HG02852 (cell line): Measurements from ENCODE around the gene EP400.

Source experiments
- ATAC-seq: cut with Tn5 transposase; IDR thresholded peaks from one replicate; pipeline ENCODE4 v1.9.1; 2021; ENCODE audit warnings: mild to moderate bottlenecking, moderate library complexity; ENCODE audit not compliant: unreplicated experiment

The EP400 gene

DNA sequence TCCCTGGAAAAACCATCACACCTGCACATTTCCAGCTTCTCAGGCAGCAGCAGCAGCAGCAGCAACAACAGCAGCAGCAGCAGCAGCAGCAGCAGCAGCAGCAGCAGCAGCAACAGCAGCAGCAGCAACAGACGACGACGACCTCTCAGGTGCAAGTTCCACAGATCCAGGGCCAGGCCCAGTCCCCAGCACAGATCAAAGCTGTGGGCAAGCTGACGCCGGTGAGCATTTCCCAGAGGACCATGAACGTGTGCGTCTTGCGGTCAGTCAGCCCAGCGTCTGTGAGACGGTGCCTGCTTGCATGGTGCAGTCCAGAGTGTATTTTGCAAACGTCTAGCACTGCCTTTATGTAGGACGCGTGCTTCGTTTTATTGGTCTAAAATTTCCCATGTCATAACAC is 112.7 kb downstream of the EP400 start:
- no peak for ATAC-seq

DNA sequence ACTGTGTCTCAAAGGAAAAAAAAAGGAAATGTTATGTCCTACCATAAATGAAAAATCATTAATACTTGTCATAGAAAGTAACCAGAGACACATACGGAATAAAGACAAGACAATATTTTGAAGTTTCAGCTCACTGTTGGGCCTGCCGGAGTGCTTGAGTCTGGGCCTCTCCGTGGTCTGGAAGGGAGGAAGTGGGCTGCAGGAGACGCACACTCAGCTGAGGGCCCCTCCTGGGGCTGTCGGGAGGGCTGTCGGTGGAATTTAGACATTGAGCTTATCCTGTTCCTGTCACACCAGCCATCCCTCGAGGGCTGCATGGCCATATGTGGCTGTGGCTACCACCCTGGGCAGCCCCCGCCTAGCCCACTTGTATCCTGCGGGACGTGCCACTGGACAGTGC is 113.7 kb downstream of the EP400 start:
- ATAC-seq: no peak

DNA sequence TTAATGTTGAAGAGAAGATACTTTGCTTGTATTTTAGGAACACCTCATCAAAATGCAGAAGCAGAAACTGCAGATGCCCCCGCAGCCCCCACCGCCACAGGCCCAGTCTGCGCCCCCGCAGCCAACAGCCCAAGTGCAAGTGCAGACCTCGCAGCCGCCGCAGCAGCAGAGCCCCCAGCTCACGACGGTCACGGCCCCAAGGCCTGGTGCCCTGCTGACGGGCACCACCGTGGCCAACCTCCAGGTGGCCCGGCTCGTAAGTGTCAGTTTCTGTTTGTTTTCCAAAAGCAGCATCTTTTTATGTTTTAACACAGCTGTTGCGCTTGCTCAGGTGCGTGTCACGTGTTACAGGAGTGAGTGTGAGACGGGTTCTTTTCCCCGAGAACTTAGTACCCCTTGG is 114.9 kb downstream of the EP400 start:
- ATAC-seq: no peak

DNA sequence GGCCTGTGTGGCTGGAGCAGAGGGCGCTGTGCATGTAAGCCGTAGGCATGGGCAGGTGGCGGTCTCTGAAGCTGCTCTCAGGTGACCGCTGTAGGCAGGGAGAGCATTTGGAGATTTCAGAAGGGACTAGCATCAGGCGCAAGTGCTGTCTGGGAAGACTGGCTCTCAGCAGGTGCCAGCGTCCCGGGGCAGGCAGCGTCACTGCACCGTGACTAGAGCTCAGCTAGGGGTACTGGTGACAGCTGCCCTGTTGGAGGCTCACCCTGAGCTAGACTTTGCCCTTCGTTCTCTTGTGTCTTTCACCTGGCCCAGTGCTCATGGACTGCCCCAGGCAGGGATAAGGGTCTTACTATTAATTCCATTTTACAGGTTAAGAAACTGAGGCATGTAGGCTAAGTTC is 115.5 kb downstream of the EP400 start:
- ATAC-seq: no peak

DNA sequence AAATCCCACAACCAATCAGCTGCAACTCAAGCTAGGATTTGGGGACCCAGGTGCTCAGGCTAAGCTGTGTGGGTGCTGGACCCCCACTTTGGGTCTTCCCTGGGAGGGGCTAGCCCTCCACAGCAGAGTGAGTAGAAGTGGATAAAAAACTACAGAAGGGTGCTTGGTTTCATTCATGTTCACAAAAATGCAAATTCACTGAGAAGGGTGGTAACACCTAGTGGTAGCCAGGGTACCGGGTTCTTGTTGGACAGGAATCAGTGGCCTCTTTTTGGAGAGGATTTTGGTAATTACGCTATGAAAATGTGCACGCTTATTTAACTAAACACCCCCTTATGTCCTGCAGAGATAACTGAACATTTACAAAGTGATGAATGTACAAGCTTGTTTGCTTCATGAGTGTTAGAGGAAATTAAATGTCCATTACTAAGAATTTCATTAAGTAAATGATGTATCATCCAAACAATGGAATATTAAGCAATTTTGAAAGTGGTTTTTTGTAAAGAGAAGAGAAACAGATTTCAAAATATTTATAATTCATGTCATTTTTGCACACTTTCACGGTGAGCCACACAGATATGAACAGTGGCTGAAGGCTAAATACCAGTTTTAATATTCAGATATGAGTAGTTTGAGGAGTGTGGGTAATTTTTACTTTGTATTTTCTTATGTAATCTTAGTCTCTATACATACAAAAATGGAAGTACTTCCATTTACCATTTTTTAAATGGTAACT is 116.0 kb downstream of the EP400 start:
- no peak for ATAC-seq

DNA sequence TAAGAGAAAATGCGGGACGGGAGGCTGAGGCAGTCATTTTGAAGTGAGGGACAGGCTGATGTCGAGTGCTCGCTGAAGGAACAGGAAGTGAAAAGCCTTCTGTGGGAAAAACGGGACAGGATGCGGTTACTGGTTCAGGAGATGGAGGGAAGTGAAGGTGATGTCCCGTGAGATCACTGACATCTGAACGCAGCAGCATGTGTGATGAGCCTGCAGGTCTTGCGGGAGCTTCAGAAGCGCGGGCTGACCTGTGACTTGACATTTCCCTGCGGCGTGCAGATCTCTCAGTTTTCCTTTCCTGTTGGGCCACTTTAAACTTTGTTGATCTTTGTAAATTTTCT is 116.6 kb downstream of the EP400 start:
- no peak for ATAC-seq

DNA sequence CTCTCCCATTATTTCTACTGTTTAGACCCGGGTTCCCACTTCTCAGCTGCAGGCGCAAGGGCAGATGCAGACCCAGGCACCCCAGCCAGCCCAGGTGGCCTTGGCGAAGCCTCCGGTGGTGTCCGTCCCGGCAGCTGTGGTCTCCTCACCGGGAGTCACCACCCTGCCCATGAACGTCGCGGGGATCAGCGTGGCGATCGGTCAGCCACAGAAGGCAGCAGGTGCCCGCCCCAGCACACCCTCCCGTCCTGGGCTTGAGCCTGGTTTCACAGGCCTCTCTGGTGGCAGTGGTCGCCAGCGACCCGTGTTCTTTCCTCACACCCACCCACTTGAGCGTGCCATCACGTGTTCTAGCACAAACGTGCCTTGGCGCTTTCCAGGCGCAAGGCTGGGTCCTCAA is 117.0 kb downstream of the EP400 start:
- ATAC-seq: no peak

DNA sequence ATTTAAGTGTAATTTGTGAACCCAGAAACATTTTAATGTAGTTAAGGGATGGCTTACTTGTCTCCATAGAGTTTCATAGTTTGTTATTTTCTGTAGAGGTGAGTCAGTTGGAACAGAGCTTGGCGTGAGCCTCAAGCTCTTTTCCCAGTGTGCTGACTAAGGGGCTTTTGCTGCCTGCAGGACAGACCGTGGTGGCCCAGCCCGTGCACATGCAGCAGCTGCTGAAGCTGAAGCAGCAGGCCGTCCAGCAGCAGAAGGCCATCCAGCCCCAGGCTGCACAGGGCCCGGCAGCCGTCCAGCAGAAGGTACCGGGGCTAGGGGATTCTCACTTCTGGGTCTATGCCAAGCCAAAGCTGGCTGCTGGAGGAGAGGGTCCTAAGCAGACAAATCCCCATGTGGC is 117.4 kb downstream of the EP400 start:
- ATAC-seq: no peak

DNA sequence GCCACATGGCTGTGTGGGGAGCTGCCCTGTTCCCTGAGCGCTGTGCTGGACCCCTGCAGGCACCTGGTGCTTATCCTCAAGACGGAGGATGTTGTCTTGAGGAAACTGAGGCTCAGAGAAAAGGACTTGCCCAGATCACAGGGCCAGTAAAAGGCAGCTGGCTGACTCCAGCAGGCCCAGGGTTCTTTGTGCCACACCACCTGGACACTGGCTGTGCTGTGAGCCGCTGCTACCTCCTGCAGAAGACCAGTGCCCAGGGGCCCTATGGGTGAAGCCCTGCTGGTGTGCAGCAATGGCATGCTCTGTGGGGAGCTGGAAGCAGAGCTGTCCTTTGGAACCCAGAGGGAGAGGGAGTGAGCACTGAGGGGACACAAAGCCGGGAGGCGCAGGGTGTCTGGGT is 118.5 kb downstream of the EP400 start:
- no peak for ATAC-seq

DNA sequence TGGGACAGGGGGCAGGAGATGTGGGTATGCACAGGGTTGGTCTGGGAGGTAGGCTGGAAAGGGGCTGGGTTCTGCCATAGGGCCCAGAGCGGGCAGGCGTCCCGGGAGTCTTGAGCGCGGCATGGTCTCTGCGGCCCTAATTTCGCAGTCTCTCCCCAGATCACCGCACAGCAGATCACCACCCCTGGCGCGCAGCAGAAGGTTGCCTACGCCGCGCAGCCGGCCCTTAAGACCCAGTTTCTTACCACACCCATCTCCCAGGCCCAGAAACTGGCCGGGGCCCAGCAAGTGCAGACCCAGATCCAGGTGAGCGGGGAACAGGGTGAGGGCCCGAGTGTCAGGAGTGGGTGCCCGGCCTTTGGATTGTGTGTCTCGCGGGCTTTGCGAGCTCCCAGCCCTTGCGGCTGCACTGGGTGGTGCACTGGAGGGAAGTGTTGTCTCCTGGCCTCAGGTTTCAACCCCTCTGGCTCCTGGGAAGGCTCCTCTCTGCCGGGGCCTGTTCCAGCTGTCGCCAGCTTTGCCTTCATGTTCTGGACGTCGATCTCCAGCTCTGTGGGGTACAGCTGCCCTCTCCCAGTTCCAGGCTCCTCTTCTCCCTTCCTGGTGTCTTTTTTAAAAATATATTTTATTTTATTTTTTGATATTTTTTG is 119.7 kb downstream of the EP400 start:
- no peak for ATAC-seq

DNA sequence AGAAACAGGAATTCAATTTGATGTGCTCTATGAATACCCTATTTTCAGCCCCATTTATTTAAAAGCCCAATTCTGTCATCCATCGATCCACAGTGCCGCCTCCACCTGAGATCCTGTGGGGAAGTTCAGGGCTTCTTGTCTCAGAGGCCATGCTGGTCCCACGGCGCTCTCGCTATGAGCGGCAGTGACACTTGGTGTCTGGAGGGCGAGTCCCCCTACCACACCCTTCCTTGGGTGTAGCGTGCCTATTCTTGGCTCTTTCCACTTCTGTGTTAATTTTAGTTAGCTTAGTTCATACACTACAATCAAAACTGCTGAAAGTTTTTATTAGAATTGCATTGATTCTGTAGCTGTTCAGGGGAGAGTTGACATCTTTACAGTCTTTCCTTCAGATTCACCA is 120.6 kb downstream of the EP400 start:
- no peak for ATAC-seq

DNA sequence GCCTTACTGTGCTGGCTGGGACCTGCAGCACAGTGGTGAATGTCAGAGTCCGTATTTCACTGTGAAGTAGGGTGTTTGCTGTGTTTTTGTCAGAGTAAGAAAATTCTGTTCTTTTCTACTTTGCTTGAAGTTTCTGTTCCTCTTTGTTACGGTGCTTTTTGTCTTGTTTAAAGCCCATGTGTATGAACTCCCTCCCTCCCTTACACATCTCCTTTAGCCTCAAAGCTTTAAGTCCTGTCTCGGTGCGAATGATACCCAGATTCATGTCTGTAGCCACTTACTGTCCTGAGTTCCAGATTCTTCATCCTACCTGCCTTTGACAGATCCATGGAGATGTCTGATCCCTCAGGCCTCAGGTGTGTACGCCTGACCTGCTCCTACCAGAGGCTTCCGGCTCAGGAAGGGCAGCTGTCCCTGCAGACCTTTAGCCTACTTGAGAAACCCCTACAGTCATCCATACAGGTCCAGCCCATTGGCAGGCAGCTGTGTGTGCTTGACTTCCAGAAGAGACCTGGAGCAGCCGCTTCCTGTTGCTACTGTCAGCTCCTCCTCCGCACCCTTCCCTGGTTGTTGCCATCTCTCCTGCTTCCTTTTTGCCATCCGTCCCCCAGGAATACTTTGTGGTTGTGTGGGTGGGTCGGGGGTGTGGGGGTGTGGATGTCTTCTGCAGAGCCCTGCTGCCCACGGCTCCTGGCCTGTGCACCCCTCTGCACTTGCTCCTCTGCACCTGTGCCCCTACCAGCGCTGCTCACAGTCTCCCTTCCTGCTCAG is 121.5 kb downstream of the EP400 start:
- peak; percentile 77 for ATAC-seq

DNA sequence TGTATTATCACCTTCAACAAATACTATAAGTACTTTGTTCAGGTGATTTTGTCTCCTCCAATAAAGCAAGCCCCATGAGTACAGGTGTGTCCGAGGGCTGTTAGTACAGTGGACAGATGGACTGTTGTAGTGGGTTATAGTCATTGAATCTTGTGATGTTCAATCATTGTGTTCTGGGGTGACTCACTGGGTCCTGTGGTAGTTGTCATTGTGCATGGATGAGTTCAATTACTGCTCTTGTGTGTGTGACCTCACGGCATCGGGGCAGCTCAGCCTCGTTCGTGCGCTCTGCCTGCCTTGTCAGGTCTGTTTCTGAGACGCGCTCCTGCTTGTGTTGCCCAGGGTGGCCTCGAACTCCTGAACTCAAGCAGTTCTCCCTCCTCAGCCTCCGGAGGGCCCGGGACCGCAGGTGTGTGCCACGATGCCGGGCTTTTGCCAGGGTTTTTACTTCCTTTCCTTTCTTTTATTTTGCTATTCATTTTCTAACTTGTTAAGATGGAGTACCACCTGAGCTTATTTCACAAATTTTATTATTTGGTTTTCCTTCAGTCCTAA is 122.2 kb downstream of the EP400 start:
- no peak for ATAC-seq

DNA sequence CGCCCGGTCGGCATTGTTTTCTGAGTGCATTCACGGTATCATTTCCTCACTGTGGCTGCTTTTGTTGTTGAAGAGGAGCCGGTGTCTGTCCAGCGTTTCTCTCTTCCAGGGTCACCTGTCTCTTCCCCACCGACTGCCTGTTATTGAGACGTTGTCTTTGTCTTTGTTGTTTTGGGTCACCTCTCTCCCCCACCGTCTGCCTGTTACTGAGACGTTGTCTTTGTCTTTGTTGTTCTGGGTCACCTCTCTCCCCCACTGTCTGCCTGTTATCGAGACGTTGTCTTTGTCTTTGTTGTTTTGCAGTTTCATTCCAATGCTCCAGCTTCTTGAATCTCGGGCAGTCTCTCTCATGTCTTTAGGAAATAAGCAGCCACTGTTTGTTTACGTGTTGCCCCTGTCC is 124.5 kb downstream of the EP400 start:
- no peak for ATAC-seq

DNA sequence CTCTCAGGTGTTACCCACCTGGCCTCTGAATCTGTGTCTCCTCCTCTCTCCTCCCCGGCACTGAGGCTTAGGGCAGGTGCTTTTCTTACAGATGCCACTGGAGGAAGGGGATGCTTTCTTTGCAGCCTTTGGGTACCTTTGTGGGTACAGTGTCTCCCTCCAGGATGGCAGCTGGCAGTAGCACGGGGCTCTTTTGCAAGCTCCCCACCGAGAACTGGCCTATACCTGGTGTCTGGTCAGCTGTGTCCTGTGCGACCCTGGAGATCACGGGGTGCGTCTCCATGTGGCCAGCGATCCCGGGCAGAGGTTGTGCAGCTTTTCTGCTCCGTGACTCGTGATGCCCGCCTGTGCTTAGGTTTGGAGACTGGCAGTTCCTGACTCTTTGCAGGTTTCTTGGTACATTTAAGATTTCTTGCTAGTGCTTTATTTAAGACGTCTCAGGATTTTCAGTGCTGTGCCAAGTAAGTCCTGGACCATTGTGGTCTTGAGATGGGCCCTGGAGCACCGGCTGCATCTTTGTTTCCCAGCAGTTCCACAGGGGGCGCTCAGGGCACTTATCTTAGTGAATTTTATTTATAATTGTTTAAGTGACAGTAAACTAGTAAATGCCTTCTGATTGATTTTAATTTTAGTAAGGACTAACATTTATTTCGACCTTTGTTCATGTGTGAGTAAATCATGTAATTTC is 125.4 kb downstream of the EP400 start:
- ATAC-seq: no peak

DNA sequence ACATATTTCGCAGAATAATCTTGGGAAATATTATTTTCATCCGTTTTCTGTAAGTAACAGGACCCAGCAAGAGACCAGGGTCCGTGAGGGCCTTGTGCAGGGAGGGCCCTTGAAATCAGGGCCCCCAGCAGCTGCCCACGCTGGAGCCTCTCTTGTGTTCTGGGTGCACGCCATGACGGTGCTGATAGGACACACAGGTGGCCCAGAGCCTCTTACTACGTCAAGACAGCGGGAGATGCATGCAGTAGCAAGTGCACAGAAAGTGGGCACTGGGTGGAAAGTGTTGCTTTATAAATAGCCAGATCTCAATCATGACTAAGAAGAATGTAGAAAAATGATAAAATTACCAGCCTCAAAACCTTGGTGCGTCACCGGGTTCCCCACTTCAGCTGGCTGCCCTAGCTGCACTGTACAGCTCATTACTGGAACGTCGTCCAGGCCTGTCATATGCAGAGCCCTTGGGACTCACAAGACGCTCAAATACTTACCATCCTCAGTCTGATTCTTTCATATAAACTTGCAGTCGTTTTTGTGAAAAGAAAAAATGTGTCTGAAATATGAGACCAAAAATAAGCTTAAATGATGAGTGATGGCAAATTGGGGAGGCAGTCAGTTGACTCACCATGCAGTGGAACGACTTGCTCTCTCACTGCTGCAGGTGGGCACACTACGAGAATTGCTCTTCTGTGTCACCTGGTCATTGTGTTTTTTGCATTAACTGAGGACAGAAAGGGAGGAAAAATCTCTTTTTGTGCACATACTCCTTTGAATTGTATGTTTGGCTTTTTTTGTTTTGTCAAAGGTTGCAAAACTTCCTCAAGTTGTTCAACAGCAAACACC is 126.2 kb downstream of the EP400 start:
- ATAC-seq: no peak

DNA sequence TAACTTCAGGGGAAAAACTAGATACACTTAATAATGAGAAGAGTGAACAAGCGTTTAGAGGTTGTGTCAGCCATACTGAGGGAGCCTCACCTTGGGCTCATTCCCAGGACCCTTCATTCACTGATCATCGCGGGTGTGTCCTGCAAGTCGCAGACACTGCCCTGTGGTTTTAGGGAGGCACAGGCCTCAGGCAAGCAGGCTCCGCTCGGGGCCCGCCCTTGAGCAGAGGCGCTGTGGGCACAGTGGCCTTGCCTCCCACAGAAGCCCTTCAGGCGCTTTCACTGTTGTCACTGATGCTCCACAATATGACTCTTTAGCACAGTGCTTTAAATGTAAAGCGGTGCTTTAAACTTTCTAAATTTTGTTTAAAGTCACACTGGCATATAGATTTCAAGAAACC is 127.0 kb downstream of the EP400 start:
- ATAC-seq: no peak

DNA sequence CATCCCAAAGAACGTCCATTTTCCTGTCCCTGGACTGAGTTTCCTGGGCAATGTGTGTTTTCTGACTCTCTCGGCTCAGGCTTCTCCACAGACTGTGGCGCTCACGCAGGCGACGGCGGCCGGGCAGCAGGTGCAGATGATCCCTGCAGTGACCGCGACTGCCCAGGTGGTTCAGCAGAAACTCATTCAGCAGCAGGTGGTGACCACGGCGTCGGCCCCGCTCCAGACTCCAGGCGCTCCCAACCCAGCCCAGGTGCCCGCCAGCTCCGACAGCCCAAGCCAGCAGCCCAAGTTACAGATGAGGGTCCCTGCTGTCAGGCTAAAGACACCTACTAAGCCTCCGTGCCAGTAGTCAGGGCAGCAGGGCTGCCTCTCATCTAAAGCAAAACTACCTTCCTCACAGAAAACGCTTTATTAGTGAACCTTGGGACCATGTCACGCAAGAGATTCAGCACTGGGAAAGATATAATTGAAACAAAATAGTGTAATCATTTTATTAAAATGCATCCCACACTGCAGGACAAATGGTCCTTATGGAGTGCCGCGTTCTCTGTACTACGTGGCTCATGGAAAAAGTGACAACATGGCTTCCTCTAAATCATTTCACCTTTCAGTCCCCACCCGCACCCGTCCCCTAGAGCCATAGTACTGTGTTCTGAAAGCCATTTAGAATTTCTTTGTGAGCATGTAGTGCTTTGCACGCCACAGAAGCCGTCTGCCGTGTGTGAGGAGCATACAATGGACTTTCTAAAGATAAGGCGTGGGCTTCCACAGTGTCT is 127.8 kb downstream of the EP400 start:
- no peak for ATAC-seq

DNA sequence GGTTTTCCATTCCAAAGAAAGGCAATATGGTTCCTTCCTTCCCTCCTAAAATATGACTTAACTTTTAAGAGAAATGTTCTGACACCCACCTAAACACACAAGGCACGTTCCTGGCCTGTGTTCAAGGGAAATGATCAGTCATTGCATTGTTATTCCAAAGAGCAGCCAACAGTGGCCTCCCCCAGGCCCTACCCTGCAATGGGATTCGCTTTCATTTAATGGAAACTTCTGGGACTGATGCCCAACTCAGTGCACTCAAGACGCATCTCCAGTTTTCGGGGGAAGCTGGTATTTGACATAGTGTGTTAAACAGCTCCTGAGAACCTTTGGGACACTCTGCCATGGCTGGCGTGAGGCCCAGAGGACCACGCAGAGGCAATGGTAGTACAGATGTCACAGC is 128.4 kb downstream of the EP400 start:
- no peak for ATAC-seq

DNA sequence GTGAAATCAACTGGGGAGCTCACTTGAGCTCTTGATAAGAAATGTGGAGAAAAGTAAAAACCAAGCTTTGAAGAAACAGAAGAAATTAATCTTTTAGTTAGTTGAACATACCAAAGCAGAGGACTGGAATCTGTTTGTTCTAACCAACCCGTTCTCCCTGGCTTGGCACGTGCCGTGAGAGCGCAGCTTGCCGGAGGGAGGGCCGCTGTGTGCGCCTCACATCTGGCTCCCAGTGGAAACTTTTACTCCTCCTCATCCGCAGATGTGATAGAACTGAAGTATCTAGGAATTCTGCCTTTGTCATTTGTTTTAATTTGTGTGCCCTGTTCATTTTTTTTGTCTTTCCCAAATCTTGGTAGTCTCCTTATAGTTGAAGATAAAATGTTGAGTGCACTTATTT is 129.5 kb downstream of the EP400 start:
- no peak for ATAC-seq
